ENCODE measurements around the gene GPR146. TPM values are rescaled to one million over a fixed set of nuclear protein-coding genes. Genes with fewer than 3 reads are reported as not detected.

GPR146 gene
- total and polyA plus RNA-seq, 2 of the 13 experiments (the other 11 are each of a cell fraction or from before 2014, with no cell fraction given) = 2.0 to 15.9 TPM

- no peak for TF ChIP-seq ZNF569 (CRISPR knock-in tag; IDR thresholded peaks at IDR 0.05; ENCODE audit: borderline replicate concordance)
- no peak for TF ChIP-seq ELK4 (CRISPR knock-in tag; IDR thresholded peaks at IDR 0.05; ENCODE audit: borderline replicate concordance)
- 0 out of 2 replicates have a peak, but pooled peaks have one; percentile 71 for TF ChIP-seq ZBTB46 (CRISPR knock-in tag; IDR thresholded peaks at IDR 0.05; ENCODE audit: borderline replicate concordance)
- no peak for TF ChIP-seq ZZZ3 (CRISPR knock-in tag; IDR thresholded peaks at IDR 0.05; ENCODE audit: borderline replicate concordance)
- TF ChIP-seq ZNF430 (CRISPR knock-in tag; IDR thresholded peaks at IDR 0.05) = peak; percentile 90; the same call in 1 of the 2 replicates
- TF ChIP-seq SKIL (CRISPR knock-in tag; IDR thresholded peaks at IDR 0.05; ENCODE audit: borderline replicate concordance) = peak; percentile 54
- peak; percentile 95 for TF ChIP-seq ZC3H13 (CRISPR knock-in tag; IDR thresholded peaks at IDR 0.05)
- TF ChIP-seq YEATS2 (CRISPR knock-in tag; IDR thresholded peaks at IDR 0.05; ENCODE audit: borderline replicate concordance) = peak; percentile 27; the same call in 1 of the 2 replicates
- peak; percentile 63 for TF ChIP-seq AGO2 (optimal IDR thresholded peaks at IDR 0.05; ENCODE audit: low read depth, low read length)
- TF ChIP-seq HNRNPLL (IDR thresholded peaks at IDR 0.05; ENCODE audit: low read depth, low read length, poor library complexity, severe bottlenecking) = peak; percentile 64
- TF ChIP-seq HHEX (CRISPR knock-in tag; IDR thresholded peaks at IDR 0.05) = no peak
- TF ChIP-seq CC2D1A (CRISPR knock-in tag; IDR thresholded peaks at IDR 0.05) = no peak
- TF ChIP-seq ZNF101 (CRISPR knock-in tag; IDR thresholded peaks at IDR 0.05; ENCODE audit: borderline replicate concordance, low read depth) = no peak; the same call in 1 of the 2 replicates
- no peak for TF ChIP-seq DMTF1 (CRISPR knock-in tag; IDR thresholded peaks at IDR 0.05)
- TF ChIP-seq ZNF235 (CRISPR knock-in tag; IDR thresholded peaks at IDR 0.05; ENCODE audit: borderline replicate concordance) = no peak
- no peak for TF ChIP-seq ZNF441 (CRISPR knock-in tag; IDR thresholded peaks at IDR 0.05; ENCODE audit: borderline replicate concordance)
- no peak for TF ChIP-seq DRAP1 (CRISPR knock-in tag; IDR thresholded peaks at IDR 0.05)
- peak; percentile 68; the same call in 1 of the 2 replicates for TF ChIP-seq ZNF563 (CRISPR knock-in tag; IDR thresholded peaks at IDR 0.05)
Observed at GRCh38 chr7:1092806-1093501, 48.6 kb downstream of the GPR146 start (continued).

All from HepG2 (cell line).